HG02571 (cell line): ENCODE measurements around the gene PEX13.

ENCODE experiments used
- ATAC-seq: cut with Tn5 transposase; IDR thresholded peaks from one replicate; pipeline ENCODE4 v1.9.1; 2021; ENCODE audit warnings: mild to moderate bottlenecking, moderate library complexity; ENCODE audit not compliant: unreplicated experiment

Gene PEX13

DNA sequence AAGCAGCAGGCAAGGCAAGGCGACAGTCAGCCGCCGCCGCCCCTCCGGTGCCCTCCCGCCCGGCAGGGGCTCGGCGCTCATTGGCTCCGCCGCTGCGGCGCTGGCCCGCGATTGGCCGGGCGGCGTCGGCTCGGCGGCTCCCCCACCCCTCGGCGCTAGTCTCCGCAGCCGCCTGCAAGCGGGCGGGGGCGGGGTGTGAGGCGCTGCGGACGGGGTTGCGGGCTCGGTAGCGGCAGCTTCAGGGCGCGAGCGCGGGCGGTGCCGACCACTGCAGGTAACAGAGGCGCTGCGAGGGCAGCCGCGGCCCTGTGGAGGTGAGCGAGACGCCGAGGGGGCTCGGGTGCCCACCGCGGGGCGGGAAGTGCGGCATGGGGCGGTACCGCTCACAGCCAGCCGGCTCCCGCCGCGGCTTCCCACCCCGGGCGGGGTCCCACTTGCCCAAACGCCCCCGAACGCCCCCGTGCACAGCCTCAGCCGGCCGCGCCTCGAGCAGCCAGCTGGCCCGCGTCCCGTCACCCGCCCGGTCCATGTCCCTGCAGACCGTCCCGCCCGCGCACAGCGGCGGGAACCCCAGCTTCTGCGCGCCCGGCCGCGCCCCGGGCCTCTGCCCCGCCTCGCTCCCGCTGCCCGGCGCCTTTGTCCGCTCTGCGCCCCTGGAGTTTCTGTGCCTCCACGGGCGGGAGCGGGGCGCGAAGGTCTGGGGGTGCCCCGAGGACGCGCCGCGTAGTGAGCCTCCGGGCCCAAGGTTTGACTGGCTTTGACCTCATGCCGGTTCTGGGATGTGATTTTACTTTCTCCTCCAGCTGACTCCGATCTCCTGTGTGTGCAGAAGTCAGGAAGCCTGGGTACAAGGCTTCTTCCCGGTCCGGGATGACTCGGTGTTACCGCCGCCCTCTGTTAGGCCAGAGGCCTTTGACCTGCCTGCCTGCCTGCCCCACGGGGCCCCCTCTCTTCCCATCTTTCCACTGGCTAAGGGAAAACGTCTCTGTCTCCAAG is 48.5 kb downstream of the PEX13 start, which contains the start of gene SANBR:
TSS of gene SANBR (plus strand) at position 158 of the 996 bp plus-strand sequence. CDS start 4,480 bp downstream, outside the sequence.
- peak; percentile 98 for ATAC-seq

DNA sequence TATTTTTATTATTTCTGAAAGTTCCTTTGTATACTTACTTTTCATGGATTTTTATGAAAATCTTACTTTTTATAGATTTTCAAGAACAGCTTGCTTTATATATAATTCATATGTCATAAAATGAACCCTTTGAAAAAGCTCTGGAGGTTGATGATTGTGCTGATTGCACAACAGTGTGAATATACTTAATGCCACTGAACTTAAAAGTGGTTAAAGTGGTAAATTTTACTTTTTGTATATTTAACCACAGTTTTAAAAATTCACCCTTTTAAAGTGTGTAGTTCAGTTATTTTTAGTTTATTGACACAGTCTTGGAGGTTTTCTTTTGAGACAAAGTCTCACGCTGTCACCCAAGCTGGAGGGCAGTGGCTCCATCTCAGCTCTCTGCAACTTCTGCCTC is 56.6 kb downstream of the PEX13 start:
- ATAC-seq: no peak

DNA sequence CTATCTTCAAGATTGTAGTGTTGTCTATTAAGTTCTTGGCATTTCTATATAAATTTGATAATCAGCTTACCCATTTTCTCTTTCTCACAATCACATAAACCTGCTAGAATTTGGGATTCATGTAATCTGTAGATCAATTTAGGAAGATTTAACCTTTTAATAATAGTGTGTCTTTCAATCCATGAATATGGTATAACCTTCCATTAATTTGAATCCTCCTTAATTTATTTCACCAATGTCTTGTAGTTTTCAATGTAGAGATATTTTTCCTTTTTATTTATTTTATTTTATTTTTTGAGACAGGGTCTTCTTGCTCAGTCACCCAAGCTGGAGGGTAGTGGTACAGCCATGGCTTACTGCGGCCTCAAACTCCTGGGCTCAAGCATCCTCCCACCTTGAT is 68.4 kb downstream of the PEX13 start:
- ATAC-seq: no peak

DNA sequence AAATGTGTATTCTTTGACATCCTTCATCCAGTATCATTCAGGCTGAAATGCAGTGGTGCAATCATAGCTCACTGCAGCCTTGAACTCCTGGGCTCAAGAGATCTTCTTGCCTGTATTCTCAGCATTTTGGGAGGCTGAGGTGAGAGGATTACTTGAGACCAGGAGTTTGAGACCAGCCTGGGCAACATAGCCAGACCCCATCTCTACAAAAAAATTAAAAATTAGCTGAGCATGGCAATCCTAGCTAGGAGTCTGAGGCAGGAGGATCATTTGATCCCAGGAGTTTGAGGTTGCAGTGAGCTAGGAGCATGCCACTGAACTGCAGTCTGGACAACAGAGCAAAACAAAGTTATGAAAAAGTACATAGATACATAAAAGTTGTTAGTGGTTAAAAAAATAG is 72.3 kb downstream of the PEX13 start:
- no peak for ATAC-seq

DNA sequence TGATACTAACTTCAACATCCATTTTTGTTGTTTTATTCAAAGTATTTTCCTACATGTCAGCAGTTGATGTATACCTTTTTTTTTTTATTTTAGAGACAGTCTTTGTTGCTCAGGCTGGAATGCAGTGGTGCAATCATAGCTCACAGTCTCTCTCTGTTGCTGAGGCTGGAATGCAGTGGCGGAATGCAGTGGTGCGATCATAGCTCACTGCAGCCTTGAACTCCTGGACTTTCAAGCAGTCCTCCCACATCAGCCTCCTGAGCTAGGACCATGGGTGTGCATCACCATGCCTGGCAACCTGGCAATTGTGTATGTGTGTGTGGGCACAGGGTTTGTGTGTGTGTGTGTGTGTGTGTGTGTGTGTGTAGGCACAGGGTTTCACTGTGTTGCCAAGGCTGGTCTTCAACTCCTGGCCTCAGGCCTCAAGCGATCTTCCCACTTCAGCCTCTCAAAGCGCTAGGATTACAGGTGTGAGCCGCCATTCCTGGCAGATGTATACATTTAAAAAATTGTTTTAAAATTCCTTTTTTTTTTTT is 72.9 kb downstream of the PEX13 start:
- no peak for ATAC-seq

DNA sequence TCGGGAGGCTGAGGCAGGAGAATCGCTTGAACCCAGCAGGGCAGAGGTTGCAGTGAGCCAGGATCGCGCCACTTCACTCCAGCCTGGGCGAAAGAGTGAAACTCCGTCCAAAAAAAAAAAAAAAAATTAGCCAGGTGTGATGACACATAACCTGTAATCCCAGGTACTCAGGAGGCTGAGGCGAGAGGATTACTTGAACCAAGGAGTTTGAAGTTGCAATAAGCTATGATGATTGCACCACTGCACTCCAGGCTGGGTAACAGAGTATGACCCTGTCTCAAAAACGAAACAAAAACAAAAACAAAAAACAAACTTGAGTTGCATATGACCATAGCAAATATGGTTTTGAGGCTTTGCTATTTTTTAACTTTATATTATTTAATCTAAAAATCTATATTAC is 74.0 kb downstream of the PEX13 start:
- no peak for ATAC-seq

DNA sequence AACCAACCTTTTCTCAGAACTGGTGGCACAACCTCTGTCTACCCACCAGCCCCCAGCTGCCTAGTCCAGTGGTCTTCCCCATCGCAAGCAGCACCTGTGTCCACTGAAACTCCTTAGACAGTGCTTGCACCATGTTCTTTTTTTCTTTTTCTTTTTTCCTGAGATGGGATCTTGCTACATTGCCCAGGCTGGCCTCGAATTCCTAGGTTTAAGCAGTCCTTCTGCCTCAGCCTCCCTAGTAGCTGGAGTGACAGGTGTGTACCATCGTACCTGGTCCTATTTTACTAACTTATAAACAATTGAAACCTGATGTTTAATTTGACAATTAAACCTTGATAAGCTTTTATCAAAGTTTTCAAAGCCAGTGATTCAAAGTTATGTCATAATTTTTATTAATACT is 78.9 kb downstream of the PEX13 start:
- ATAC-seq: no peak

DNA sequence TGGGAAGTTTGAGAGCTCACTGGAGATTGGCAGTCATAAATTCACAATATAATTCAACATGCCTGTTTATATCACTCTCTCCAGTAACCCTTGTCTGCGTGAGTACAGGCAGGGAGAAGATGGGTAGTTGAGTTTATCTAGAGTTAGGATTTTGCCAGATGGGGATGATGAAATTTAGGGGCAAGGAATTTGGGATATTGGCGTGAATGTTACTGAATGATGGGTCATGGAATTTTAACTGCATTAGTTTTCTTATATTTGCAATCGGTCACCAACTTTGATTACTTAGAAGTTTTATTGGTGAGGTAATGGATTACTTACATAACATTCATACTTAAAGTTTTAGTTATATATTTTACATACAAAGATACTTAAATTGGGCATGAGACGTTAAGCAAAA is 83.3 kb downstream of the PEX13 start:
- no peak for ATAC-seq
